ENCODE measurements around the gene PCGF6.

PCGF6 gene

GRCh38 chr10:103256613-103257012 lies 94.3 kb downstream of the PCGF6 start:
- DNase-seq (ENCODE audit: low read depth): no peak

GRCh38 chr10:103254538-103255325 lies 96.2 kb downstream of the PCGF6 start:
- no peak for DNase-seq (ENCODE audit: low read depth)

GRCh38 chr10:103254113-103254512 lies 96.8 kb downstream of the PCGF6 start:
- no peak for DNase-seq (ENCODE audit: low read depth)

Measured in GM04503 (cell line).